Umbilical cord (tissue), 2 donors: ENCODE data around the gene PRPS2. TPM values are rescaled to one million over a fixed set of nuclear protein-coding genes. Genes with fewer than 3 reads are reported as not detected.
A peak's percentile ranks its signal among the peaks of the same experiment; 100 is the strongest.

Source experiments
- DNase-seq: peaks from one replicate; pipeline ENCODE4 v3.0.0-alpha.2; 2015; ENCODE audit warnings: low spot score
- total RNA-seq: library from RNA; depleted of rRNA; stranded (reverse); fragments of >200 nt; gene quantifications from one replicate; pipeline ENCODE4 v1.2.3, GENCODE V29; 2014; ENCODE audit warnings: low replicate concordance; ENCODE audit not compliant: insufficient read depth

The PRPS2 gene
- 14.0 TPM for total RNA-seq

- peak; percentile 57 for DNase-seq
Observed at GRCh38 chrX:12791257-12792228, at the start of gene PRPS2. Gene PRPS2, plus strand, starts transcription at chrX:12791412. Its CDS starts 86 bp downstream, at chrX:12791498.

- peak; percentile 52 for DNase-seq
Observed at GRCh38 chrX:12741416-12741815, 49.8 kb upstream of the PRPS2 start.

- DNase-seq = no peak
Observed at GRCh38 chrX:12747433-12747832, 43.8 kb upstream of the PRPS2 start.

GRCh38 chrX:12751887-12752286 lies 39.3 kb upstream of the PRPS2 start:
- DNase-seq = no peak

GRCh38 chrX:12753366-12753765 lies 37.8 kb upstream of the PRPS2 start:
- DNase-seq = no peak

GRCh38 chrX:12758291-12758690 lies 32.9 kb upstream of the PRPS2 start:
- DNase-seq = no peak

GRCh38 chrX:12767856-12768255 lies 23.4 kb upstream of the PRPS2 start:
- no peak for DNase-seq

- no peak for DNase-seq
Observed at GRCh38 chrX:12768491-12768890, 22.7 kb upstream of the PRPS2 start.

GRCh38 chrX:12770440-12770839 lies 20.8 kb upstream of the PRPS2 start:
- DNase-seq = peak; percentile 36

- DNase-seq = peak; percentile 32
Observed at GRCh38 chrX:12771445-12772069, 19.7 kb upstream of the PRPS2 start.

GRCh38 chrX:12777670-12778069 lies 13.5 kb upstream of the PRPS2 start:
- DNase-seq = no peak

GRCh38 chrX:12779534-12779933 lies 11.7 kb upstream of the PRPS2 start:
- DNase-seq = no peak

GRCh38 chrX:12788645-12789044 lies 2.6 kb upstream of the PRPS2 start:
- DNase-seq = no peak

GRCh38 chrX:12789976-12790375 lies 1.2 kb upstream of the PRPS2 start:
- DNase-seq = no peak

- no peak for DNase-seq
Observed at GRCh38 chrX:12790885-12791256, 341 bp upstream of the PRPS2 start.

- DNase-seq = no peak
Observed at GRCh38 chrX:12792711-12793110, 1.5 kb downstream of the PRPS2 start.

GRCh38 chrX:12794654-12795053 lies 3.4 kb downstream of the PRPS2 start:
- DNase-seq = peak; percentile 65

GRCh38 chrX:12798601-12799000 lies 7.4 kb downstream of the PRPS2 start:
- no peak for DNase-seq

GRCh38 chrX:12799118-12799517 lies 7.9 kb downstream of the PRPS2 start:
- no peak for DNase-seq

GRCh38 chrX:12802741-12803140 lies 11.5 kb downstream of the PRPS2 start:
- DNase-seq = no peak

GRCh38 chrX:12804655-12805054 lies 13.4 kb downstream of the PRPS2 start:
- DNase-seq = no peak

- no peak for DNase-seq
Observed at GRCh38 chrX:12805333-12805732, 14.1 kb downstream of the PRPS2 start.

- DNase-seq = no peak
Observed at GRCh38 chrX:12811658-12812057, 20.4 kb downstream of the PRPS2 start.
